Measurements from ENCODE around the gene S100PBP. TPM values are rescaled to one million over a fixed set of nuclear protein-coding genes. Genes with fewer than 3 reads are reported as not detected.

Gene S100PBP
- polyA plus RNA-seq, 3 donors: 6.6 to 17.4 (median 7.1) TPM

DNA sequence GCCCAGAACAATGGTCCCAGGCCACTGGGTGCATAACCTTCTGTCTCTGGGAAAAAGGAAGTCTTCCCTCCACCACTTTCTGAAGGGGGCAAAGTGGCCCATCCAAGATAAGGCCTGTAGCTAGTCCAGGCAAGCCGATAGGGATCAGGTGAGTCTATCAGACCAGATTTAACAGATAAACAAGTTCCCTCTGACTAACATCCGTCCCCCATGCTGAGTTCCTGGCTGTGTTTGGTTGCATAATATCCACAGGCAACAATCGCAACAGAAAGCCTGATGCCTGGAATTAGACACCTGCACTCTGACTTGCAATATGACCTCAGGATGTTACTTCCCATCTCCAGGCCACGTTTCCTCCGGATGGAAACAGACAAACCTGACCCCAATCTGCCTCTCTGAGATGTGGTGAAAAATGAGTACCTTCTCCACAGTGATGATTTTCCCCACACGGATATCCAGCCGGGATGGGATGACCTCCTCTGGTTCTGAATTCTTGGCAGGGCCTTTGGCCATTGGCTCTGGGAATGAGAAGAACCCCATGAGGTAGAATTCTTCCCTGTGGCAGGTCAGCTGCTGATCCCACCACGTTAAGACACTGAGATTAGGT lies 36.7 kb upstream of the S100PBP start:
- Histone ChIP-seq H3K4me3 (replicated peaks in 1 of 3; ENCODE audit: low read depth in 2 of 3, low read length in 3 of 3) (no peak overlapping the region), H3K36me3 (replicated peaks in 1 of 2; ENCODE audit: control insufficient read depth in 1 of 2, insufficient read depth in 2 of 2, low read length in 2 of 2) (peaks cover 76 to 97% of the 10 kb centered on the region in 2 donors), H3K27ac (ENCODE audit: low read depth in 1 of 2, low read length in 2 of 2) (no peak overlapping the region), H3K4me1 (ENCODE audit: control insufficient read depth in 1 of 2, insufficient read depth in 2 of 2, low read length in 2 of 2) (no peaks in the 10 kb centered on the region), H3K9me3 (replicated peaks in 1 of 2; ENCODE audit: control insufficient read depth in 1 of 2, insufficient read depth in 1 of 2, low read length in 2 of 2) (no peaks in the 10 kb centered on the region), H4K20me1 (ENCODE audit: insufficient read depth, low read length) (no peaks in the 10 kb centered on the region), H3K4me2 (replicated peaks; ENCODE audit: extremely low read depth, low read length, poor library complexity, severe bottlenecking) (no peak overlapping the region), H3K9ac (ENCODE audit: insufficient read depth, low read length, poor library complexity, severe bottlenecking) (no peak overlapping the region), H3K27me3 (ENCODE audit: control insufficient read depth in 2 of 2, insufficient read depth in 2 of 2, low read length in 2 of 2) (no peaks in the 10 kb centered on the region), H2AFZ (ENCODE audit: insufficient read depth, low read depth, low read length, poor library complexity, severe bottlenecking) (no peak overlapping the region), H3K79me2 (ENCODE audit: insufficient read depth, low read length) (no peaks in the 10 kb centered on the region)
- H3K9me3 Mint-ChIP-seq: no peaks in the 10 kb centered on the region
- 84% methylated on average over 5 of the region's 8 CpGs for WGBS (ENCODE audit: insufficient coverage)
- H3K4me1 Mint-ChIP-seq: no peaks in the 10 kb centered on the region
- DNase-seq: no peak
- no peak overlapping the region for H3K27ac Mint-ChIP-seq
- intact Hi-C loops (cut with micrococcal nuclease): no loop called here
- no peak overlapping the region for H3K4me3 Mint-ChIP-seq
- peaks cover 72 to 89% of the 10 kb centered on the region in 2 donors for H3K36me3 Mint-ChIP-seq
- peaks cover 0 to 2% (median 0%) of the 10 kb centered on the region in 3 donors for H3K27me3 Mint-ChIP-seq (ENCODE audit: low read depth in 3 of 3)
- TF ChIP-seq, protein P1, sequence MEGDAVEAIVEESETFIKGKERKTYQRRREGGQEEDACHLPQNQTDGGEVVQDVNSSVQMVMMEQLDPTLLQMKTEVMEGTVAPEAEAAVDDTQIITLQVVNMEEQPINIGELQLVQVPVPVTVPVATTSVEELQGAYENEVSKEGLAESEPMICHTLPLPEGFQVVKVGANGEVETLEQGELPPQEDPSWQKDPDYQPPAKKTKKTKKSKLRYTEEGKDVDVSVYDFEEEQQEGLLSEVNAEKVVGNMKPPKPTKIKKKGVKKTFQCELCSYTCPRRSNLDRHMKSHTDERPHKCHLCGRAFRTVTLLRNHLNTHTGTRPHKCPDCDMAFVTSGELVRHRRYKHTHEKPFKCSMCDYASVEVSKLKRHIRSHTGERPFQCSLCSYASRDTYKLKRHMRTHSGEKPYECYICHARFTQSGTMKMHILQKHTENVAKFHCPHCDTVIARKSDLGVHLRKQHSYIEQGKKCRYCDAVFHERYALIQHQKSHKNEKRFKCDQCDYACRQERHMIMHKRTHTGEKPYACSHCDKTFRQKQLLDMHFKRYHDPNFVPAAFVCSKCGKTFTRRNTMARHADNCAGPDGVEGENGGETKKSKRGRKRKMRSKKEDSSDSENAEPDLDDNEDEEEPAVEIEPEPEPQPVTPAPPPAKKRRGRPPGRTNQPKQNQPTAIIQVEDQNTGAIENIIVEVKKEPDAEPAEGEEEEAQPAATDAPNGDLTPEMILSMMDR (IDR thresholded peaks at IDR 0.05): no peak

DNA sequence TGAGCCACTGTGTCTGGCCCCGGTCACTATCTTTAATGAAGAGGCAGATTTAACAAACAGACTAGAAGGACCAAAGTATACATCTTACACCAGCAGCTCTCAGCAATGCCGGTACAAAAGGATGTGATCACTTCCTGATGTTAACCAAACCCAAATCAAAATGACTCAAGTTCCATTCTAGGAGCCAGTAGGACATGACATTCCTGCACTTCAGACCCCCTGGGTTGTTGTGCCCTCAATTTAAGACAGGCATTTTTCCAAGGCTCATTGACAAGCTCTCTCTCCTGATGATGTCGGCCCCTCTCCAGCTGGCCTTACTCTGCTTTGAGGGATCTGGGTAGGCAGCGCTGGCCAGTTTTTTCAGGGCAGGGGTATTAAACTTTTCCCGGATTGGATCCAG lies 35.4 kb upstream of the S100PBP start:
- H3K4me1 Mint-ChIP-seq: no peaks in the 10 kb centered on the region
- H3K36me3 ChIP-seq (replicated peaks in 1 of 2; ENCODE audit: control insufficient read depth in 1 of 2, insufficient read depth in 2 of 2, low read length in 2 of 2): peaks cover 86 to 99% of the 10 kb centered on the region in 2 donors
- H3K9me3 ChIP-seq (replicated peaks in 1 of 2; ENCODE audit: control insufficient read depth in 1 of 2, insufficient read depth in 1 of 2, low read length in 2 of 2): no peaks in the 10 kb centered on the region
- peaks cover 0 to 2% (median 0%) of the 10 kb centered on the region in 3 donors for H3K27me3 Mint-ChIP-seq (ENCODE audit: low read depth in 3 of 3)
- no peaks in the 10 kb centered on the region for H3K4me1 ChIP-seq (ENCODE audit: control insufficient read depth in 1 of 2, insufficient read depth in 2 of 2, low read length in 2 of 2)
- no peak overlapping the region for H3K4me3 ChIP-seq (replicated peaks in 1 of 3; ENCODE audit: low read depth in 2 of 3, low read length in 3 of 3)
- H3K36me3 Mint-ChIP-seq: peaks cover 81 to 91% of the 10 kb centered on the region in 2 donors
- 89% methylated on average over 4 of the region's 5 CpGs for WGBS (ENCODE audit: insufficient coverage)
- no peaks in the 10 kb centered on the region for H3K27me3 ChIP-seq (ENCODE audit: control insufficient read depth in 2 of 2, insufficient read depth in 2 of 2, low read length in 2 of 2)
- TF ChIP-seq, protein P1 (IDR thresholded peaks at IDR 0.05): no peak
- H3K9me3 Mint-ChIP-seq: no peaks in the 10 kb centered on the region
- H3K9ac ChIP-seq (ENCODE audit: insufficient read depth, low read length, poor library complexity, severe bottlenecking): no peak overlapping the region
- DNase-seq: no peak
- no peak overlapping the region for H3K4me2 ChIP-seq (replicated peaks; ENCODE audit: extremely low read depth, low read length, poor library complexity, severe bottlenecking)
- intact Hi-C loops (cut with micrococcal nuclease): no loop called here
- H3K79me2 ChIP-seq (ENCODE audit: insufficient read depth, low read length): no peaks in the 10 kb centered on the region
- H3K27ac Mint-ChIP-seq: peak overlapping the region in 1 of 7 donors; percentile 53
- no peak overlapping the region for H3K4me3 Mint-ChIP-seq
- no peaks in the 10 kb centered on the region for H4K20me1 ChIP-seq (ENCODE audit: insufficient read depth, low read length)
- H2AFZ ChIP-seq (ENCODE audit: insufficient read depth, low read depth, low read length, poor library complexity, severe bottlenecking): no peak overlapping the region
- H3K27ac ChIP-seq (ENCODE audit: low read depth in 1 of 2, low read length in 2 of 2): no peak overlapping the region
